ENCODE measurements around the gene CCDC39. TPM values are rescaled to one million over a fixed set of nuclear protein-coding genes. Genes with fewer than 3 reads are reported as not detected.

Gene CCDC39
- total RNA-seq, 1 donor from 2014 or later, result 0.49 TPM

Small RNA genes lying within 50 kb of the gene (small RNA-seq; reads per million reads assigned to genes)
- gene AC068298.1 (ENCODE audit: low replicate concordance) (not detected), gene RNU6-486P (ENCODE audit: low replicate concordance) (not detected)

Other genes starting within 250 kb of the CCDC39 start
- gene TTC14, start 77.3 kb downstream of the CCDC39 start, total RNA-seq, result 36.9 TPM
- gene FXR1, start 233.2 kb upstream of the CCDC39 start, total RNA-seq, result 134 TPM